ENCODE data around the gene RFX3. TPM values are rescaled to one million over a fixed set of nuclear protein-coding genes. Genes with fewer than 3 reads are reported as not detected.

RFX3 gene
- total RNA-seq, 1 experiment from 2014 or later = 7.4 TPM

DNA sequence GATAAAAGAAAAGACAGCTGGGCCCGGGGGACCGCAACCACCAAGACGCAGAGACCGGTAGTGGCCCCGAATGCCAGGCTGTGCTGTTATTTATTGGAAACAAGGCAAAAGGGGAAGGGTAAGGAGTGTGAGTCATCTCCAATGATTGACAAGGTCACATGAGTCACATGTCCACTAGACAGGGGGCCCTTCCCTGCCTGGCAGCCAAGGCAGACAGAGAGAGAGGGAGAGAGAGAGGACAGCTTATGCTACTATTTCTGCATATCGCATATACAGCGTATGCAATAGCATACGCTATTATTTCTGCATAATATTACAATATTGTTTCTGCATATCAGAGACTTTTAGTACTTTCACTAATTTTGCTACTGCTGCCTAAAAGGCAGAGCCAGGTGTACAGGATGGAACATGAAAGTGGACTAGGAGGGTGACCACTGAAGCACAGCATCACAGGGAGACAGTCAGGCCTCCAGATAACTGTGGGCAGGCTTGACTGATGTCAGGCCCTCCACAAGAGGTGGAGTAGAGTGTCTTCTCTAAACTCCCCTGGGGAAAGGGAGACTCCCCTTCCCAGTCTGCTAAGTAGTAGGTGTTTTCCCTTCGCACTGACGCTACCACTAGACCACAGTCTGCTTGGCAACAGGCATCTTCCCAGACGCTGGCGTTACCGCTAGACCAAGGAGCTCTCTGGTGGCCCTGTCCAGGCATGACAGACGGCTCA is 50.3 kb downstream of the RFX3 start:
- no peak for DNase-seq (ENCODE audit: low spot score)
- Histone ChIP-seq H3K4me3 (ENCODE audit: low read depth, low read length, poor library complexity, severe bottlenecking) (no peak overlapping the region), H3K4me1 (ENCODE audit: insufficient read depth, low read length, poor library complexity, severe bottlenecking) (peaks cover 9% of the 10 kb centered on the region), H3K9me3 (ENCODE audit: low read depth, low read length, poor library complexity, severe bottlenecking) (peaks cover 9% of the 10 kb centered on the region), H3K27me3 (replicated peaks; ENCODE audit: insufficient read depth, low read depth, low read length, poor library complexity) (no peaks in the 10 kb centered on the region), H3K36me3 (ENCODE audit: insufficient read depth, low read length, poor library complexity, severe bottlenecking) (no peaks in the 10 kb centered on the region), H3K27ac (ENCODE audit: low read depth, low read length, poor library complexity, severe bottlenecking) (no peak overlapping the region)
- BruUV-seq (replicated peaks) = no TSS peak
- ChIA-PET POLR2A (ENCODE audit: low non-redundant PET) (no interaction called here), CTCF (interaction anchor here (0.9 kb wide), 1 partner anchor 15 kb away, joined by 12 read pairs; no protein-coding TSS in a partner anchor)
- intact Hi-C loops (cut with micrococcal nuclease; ENCODE audit: unreplicated experiment) = loop anchor here (10.0 kb wide), 1 partner anchor 169 kb away; no protein-coding TSS in a partner anchor
- TF ChIP-seq EZH2 (IDR thresholded peaks at IDR 0.05; ENCODE audit: borderline replicate concordance, low read depth, low read length, poor library complexity, severe bottlenecking) = no peak
- TF ChIP-seq, protein P1, sequence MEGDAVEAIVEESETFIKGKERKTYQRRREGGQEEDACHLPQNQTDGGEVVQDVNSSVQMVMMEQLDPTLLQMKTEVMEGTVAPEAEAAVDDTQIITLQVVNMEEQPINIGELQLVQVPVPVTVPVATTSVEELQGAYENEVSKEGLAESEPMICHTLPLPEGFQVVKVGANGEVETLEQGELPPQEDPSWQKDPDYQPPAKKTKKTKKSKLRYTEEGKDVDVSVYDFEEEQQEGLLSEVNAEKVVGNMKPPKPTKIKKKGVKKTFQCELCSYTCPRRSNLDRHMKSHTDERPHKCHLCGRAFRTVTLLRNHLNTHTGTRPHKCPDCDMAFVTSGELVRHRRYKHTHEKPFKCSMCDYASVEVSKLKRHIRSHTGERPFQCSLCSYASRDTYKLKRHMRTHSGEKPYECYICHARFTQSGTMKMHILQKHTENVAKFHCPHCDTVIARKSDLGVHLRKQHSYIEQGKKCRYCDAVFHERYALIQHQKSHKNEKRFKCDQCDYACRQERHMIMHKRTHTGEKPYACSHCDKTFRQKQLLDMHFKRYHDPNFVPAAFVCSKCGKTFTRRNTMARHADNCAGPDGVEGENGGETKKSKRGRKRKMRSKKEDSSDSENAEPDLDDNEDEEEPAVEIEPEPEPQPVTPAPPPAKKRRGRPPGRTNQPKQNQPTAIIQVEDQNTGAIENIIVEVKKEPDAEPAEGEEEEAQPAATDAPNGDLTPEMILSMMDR (conservative IDR thresholded peaks at IDR 0.05; ENCODE audit: low read depth, low read length) = no peak

DNA sequence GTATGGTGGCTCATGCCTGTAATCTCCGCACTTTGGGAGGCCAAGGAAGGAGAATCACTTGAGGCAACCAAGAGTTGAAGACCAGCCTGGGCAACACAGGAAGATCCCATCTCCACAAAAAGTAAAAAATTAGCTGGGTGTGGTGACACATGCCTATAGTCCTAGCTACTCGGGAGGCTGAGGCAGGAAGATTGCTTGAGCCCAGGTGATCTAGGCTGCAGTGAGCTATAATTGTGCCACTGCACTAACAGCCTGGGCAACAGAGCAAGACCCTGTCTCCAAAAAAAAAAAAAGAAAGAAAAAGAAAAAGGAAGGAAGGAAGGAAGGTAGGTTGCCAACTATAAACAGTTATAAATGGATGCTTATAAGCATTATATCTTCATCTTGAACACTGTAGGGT is 51.0 kb downstream of the RFX3 start:
- DNase-seq (ENCODE audit: low spot score) = no peak
- H3K36me3 ChIP-seq (ENCODE audit: insufficient read depth, low read length, poor library complexity, severe bottlenecking) = no peaks in the 10 kb centered on the region
- CTCF ChIA-PET = no interaction called here
- H3K27me3 ChIP-seq (replicated peaks; ENCODE audit: insufficient read depth, low read depth, low read length, poor library complexity) = no peaks in the 10 kb centered on the region
- H3K4me3 ChIP-seq (ENCODE audit: low read depth, low read length, poor library complexity, severe bottlenecking) = no peak overlapping the region
- POLR2A ChIA-PET (ENCODE audit: low non-redundant PET) = no interaction called here
- no TSS peak for BruUV-seq (replicated peaks)
- peaks cover 9% of the 10 kb centered on the region for H3K9me3 ChIP-seq (ENCODE audit: low read depth, low read length, poor library complexity, severe bottlenecking)
- H3K27ac ChIP-seq (ENCODE audit: low read depth, low read length, poor library complexity, severe bottlenecking) = no peak overlapping the region
- no peak for TF ChIP-seq EZH2 (IDR thresholded peaks at IDR 0.05; ENCODE audit: borderline replicate concordance, low read depth, low read length, poor library complexity, severe bottlenecking)
- TF ChIP-seq, protein P1 (conservative IDR thresholded peaks at IDR 0.05; ENCODE audit: low read depth, low read length) = no peak
- intact Hi-C loops (cut with micrococcal nuclease; ENCODE audit: unreplicated experiment) = loop anchor here (10.0 kb wide), 1 partner anchor 170 kb away; no protein-coding TSS in a partner anchor
- H3K4me1 ChIP-seq (ENCODE audit: insufficient read depth, low read length, poor library complexity, severe bottlenecking) = peaks cover 9% of the 10 kb centered on the region

DNA sequence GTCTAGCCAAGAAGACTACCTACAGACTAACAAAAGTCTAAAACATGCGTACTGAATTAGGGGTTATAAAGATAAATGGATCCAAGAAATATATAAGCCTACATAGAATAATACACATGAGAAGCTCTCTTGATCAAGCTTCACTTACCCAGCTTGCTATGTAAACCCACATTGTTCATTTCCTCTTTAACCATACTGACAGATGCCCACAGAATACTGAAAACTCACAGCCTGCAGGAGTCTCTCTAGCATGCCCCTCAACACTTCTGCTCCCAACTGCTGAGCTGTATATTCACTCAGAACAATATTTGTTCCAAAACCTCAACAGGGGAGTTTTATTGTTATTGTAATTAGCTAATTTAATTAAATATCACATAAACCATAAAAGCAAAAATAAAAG is 52.4 kb downstream of the RFX3 start:
- Histone ChIP-seq H3K27ac (ENCODE audit: low read depth, low read length, poor library complexity, severe bottlenecking) (no peak overlapping the region), H3K27me3 (replicated peaks; ENCODE audit: insufficient read depth, low read depth, low read length, poor library complexity) (no peaks in the 10 kb centered on the region), H3K36me3 (ENCODE audit: insufficient read depth, low read length, poor library complexity, severe bottlenecking) (no peaks in the 10 kb centered on the region), H3K9me3 (ENCODE audit: low read depth, low read length, poor library complexity, severe bottlenecking) (peaks cover 9% of the 10 kb centered on the region), H3K4me3 (ENCODE audit: low read depth, low read length, poor library complexity, severe bottlenecking) (no peak overlapping the region), H3K4me1 (ENCODE audit: insufficient read depth, low read length, poor library complexity, severe bottlenecking) (peaks cover 5% of the 10 kb centered on the region)
- DNase-seq (ENCODE audit: low spot score) = no peak
- TF ChIP-seq, protein P1 (conservative IDR thresholded peaks at IDR 0.05; ENCODE audit: low read depth, low read length) = no peak
- TF ChIP-seq EZH2 (IDR thresholded peaks at IDR 0.05; ENCODE audit: borderline replicate concordance, low read depth, low read length, poor library complexity, severe bottlenecking) = no peak
- ChIA-PET CTCF (no interaction called here), POLR2A (ENCODE audit: low non-redundant PET) (no interaction called here)
- no TSS peak for BruUV-seq (replicated peaks)
- intact Hi-C loops (cut with micrococcal nuclease; ENCODE audit: unreplicated experiment) = loop anchor here (10.0 kb wide), 1 partner anchor 171 kb away; no protein-coding TSS in a partner anchor
